ENCODE data around the gene SH3PXD2A. TPM values are rescaled to one million over a fixed set of nuclear protein-coding genes. Genes with fewer than 3 reads are reported as not detected.

SH3PXD2A gene
- total and polyA plus RNA-seq, 9 of the 15 experiments (the other 6 are each of a cell fraction or from before 2014, with no cell fraction given) = 0.41 to 9.3 (median 2.5) TPM

- TF ChIP-seq CHD7 (IDR thresholded peaks at IDR 0.05; ENCODE audit: low read depth, low read length) = no peak
- TF ChIP-seq SOX6 (IDR thresholded peaks at IDR 0.05) = peak; percentile 84
- no peak for TF ChIP-seq SPI1 (IDR thresholded peaks at IDR 0.05; ENCODE audit: borderline replicate concordance, low read depth, low read length)
- TF ChIP-seq NR2F6 (CRISPR knock-in tag; IDR thresholded peaks at IDR 0.05) = no peak
- no peak for TF ChIP-seq TRIM25 (IDR thresholded peaks at IDR 0.05; ENCODE audit: borderline replicate concordance)
- TF ChIP-seq ELF4 (CRISPR knock-in tag; IDR thresholded peaks at IDR 0.05) = no peak
- no peak for TF ChIP-seq HOXB6 (CRISPR knock-in tag; IDR thresholded peaks at IDR 0.05; ENCODE audit: borderline replicate concordance)
- no peak for TF ChIP-seq SMAD1 (IDR thresholded peaks at IDR 0.05; ENCODE audit: low read depth, low read length, partially characterized antibody)
- no peak for TF ChIP-seq SRSF9 (IDR thresholded peaks at IDR 0.05; ENCODE audit: borderline replicate concordance, low read depth, low read length)
- TF ChIP-seq RHOXF2B (CRISPR knock-in tag; conservative IDR thresholded peaks at IDR 0.05) = no peak
- TF ChIP-seq KAT7 (CRISPR knock-in tag; IDR thresholded peaks at IDR 0.05; ENCODE audit: borderline replicate concordance) = no peak
- no peak for TF ChIP-seq POLR2B (IDR thresholded peaks at IDR 0.05; ENCODE audit: low read depth, partially characterized antibody)
- no peak for TF ChIP-seq ZNF23 (CRISPR knock-in tag; IDR thresholded peaks at IDR 0.05)
These were observed 25.4 kb downstream of the SH3PXD2A start (continued) for GRCh38 chr10:103829838-103830465.

All from K562 (cell line).